Measurements from ENCODE around the gene LCE1E. TPM values are rescaled to one million over a fixed set of nuclear protein-coding genes. Genes with fewer than 3 reads are reported as not detected.

The LCE1E gene, protein sequence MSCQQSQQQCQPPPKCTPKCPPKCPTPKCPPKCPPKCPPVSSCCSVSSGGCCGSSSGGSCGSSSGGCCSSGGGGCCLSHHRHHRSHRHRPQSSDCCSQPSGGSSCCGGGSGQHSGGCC
- not detected for total RNA-seq

- Histone ChIP-seq H3K27ac (no peak within 1 kb of the TSS), H3K4me3 (no peak within 1 kb of the TSS), H3K4me1 (ENCODE audit: control insufficient read depth in 1 of 2, low read depth in 2 of 2) (no peaks in the 10 kb centered on the region), H3K27me3 (replicated peaks; ENCODE audit: insufficient read depth) (no peaks in the 10 kb centered on the region), H3K9me3 (no peaks in the 10 kb centered on the region), H3K36me3 (no peaks in the 10 kb centered on the region)
- TF ChIP-seq, protein P1, sequence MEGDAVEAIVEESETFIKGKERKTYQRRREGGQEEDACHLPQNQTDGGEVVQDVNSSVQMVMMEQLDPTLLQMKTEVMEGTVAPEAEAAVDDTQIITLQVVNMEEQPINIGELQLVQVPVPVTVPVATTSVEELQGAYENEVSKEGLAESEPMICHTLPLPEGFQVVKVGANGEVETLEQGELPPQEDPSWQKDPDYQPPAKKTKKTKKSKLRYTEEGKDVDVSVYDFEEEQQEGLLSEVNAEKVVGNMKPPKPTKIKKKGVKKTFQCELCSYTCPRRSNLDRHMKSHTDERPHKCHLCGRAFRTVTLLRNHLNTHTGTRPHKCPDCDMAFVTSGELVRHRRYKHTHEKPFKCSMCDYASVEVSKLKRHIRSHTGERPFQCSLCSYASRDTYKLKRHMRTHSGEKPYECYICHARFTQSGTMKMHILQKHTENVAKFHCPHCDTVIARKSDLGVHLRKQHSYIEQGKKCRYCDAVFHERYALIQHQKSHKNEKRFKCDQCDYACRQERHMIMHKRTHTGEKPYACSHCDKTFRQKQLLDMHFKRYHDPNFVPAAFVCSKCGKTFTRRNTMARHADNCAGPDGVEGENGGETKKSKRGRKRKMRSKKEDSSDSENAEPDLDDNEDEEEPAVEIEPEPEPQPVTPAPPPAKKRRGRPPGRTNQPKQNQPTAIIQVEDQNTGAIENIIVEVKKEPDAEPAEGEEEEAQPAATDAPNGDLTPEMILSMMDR (IDR thresholded peaks at IDR 0.05), result no peak
- DNase-seq (ENCODE audit: low spot score) (no peak), ATAC-seq (ENCODE audit: insufficient number of reproducible peaks, low FRiP score, low read depth) (no peak)
Observed at GRCh38 chr1:152786077-152786476, at the start of gene LCE1E. LCE1E (plus strand) TSS chr1:152786257; CDS start chr1:152787300, 1,043 bp downstream.

DNA sequence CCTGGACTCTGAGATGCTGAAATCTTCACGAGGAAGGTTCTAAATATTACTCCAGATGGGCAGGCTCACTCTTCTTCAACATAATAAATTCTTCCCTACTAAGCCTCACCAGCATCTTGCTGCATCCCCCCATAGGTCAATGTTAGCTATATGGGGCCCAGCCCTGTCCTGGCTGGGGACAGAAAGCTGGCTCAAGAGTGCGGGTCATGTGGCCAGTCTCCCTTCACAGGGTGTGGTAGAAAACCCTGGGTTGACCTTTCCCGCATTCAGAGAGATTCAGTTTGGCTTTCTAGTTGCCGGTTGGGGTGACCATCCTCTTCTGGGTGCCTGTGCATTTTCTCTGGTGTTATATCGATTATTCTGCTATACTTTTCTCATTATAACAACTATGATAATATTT is 48.1 kb upstream of the LCE1E start:
- H3K9me3 ChIP-seq, result no peaks in the 10 kb centered on the region
- H3K36me3 ChIP-seq, result no peaks in the 10 kb centered on the region
- ATAC-seq (ENCODE audit: insufficient number of reproducible peaks, low FRiP score, low read depth), result no peak
- H3K4me1 ChIP-seq (ENCODE audit: control insufficient read depth in 1 of 2, low read depth in 2 of 2), result no peaks in the 10 kb centered on the region
- no peak overlapping the region for H3K27ac ChIP-seq
- TF ChIP-seq, protein P1 (IDR thresholded peaks at IDR 0.05), result no peak
- H3K4me3 ChIP-seq, result no peak overlapping the region
- H3K27me3 ChIP-seq (replicated peaks; ENCODE audit: insufficient read depth), result no peaks in the 10 kb centered on the region
- no peak for DNase-seq (ENCODE audit: low spot score)

- H3K4me1 ChIP-seq (ENCODE audit: control insufficient read depth in 1 of 2, low read depth in 2 of 2), result no peaks in the 10 kb centered on the region
- H3K27ac ChIP-seq, result no peak overlapping the region
- TF ChIP-seq, protein P1 (IDR thresholded peaks at IDR 0.05), result no peak
- DNase-seq (ENCODE audit: low spot score) (no peak), ATAC-seq (ENCODE audit: insufficient number of reproducible peaks, low FRiP score, low read depth) (no peak)
- no peaks in the 10 kb centered on the region for H3K9me3 ChIP-seq
- no peaks in the 10 kb centered on the region for H3K27me3 ChIP-seq (replicated peaks; ENCODE audit: insufficient read depth)
- H3K4me3 ChIP-seq, result no peak overlapping the region
- H3K36me3 ChIP-seq, result no peaks in the 10 kb centered on the region
Observed at GRCh38 chr1:152739841-152740240, 46.2 kb upstream of the LCE1E start.

GRCh38 chr1:152741656-152742055 is 44.4 kb upstream of the LCE1E start:
- Histone ChIP-seq H3K4me3 (no peak overlapping the region), H3K4me1 (ENCODE audit: control insufficient read depth in 1 of 2, low read depth in 2 of 2) (no peaks in the 10 kb centered on the region), H3K9me3 (no peaks in the 10 kb centered on the region), H3K27me3 (replicated peaks; ENCODE audit: insufficient read depth) (no peaks in the 10 kb centered on the region), H3K36me3 (no peaks in the 10 kb centered on the region), H3K27ac (no peak overlapping the region)
- ATAC-seq (ENCODE audit: insufficient number of reproducible peaks, low FRiP score, low read depth) (no peak), DNase-seq (ENCODE audit: low spot score) (no peak)
- TF ChIP-seq, protein P1 (IDR thresholded peaks at IDR 0.05), result no peak

GRCh38 chr1:152743371-152744145 is 42.5 kb upstream of the LCE1E start:
- no peak for DNase-seq (ENCODE audit: low spot score)
- H3K27ac ChIP-seq, result no peak overlapping the region
- no peaks in the 10 kb centered on the region for H3K4me1 ChIP-seq (ENCODE audit: control insufficient read depth in 1 of 2, low read depth in 2 of 2)
- no peaks in the 10 kb centered on the region for H3K36me3 ChIP-seq
- no peaks in the 10 kb centered on the region for H3K9me3 ChIP-seq
- H3K4me3 ChIP-seq, result no peak overlapping the region
- TF ChIP-seq, protein P1 (IDR thresholded peaks at IDR 0.05), result no peak
- no peaks in the 10 kb centered on the region for H3K27me3 ChIP-seq (replicated peaks; ENCODE audit: insufficient read depth)
- ATAC-seq (ENCODE audit: insufficient number of reproducible peaks, low FRiP score, low read depth), result no peak
